HG02763 (cell line): Measurements from ENCODE around the gene SYDE1.
"Not testable (repeated sequence)": the region's sequence is repeated elsewhere in the genome, so short reads cannot be mapped to it uniquely, and the experiment has no call there.

Source experiments
- ATAC-seq: cut with Tn5 transposase; IDR thresholded peaks from one replicate; pipeline ENCODE4 v1.9.1; 2021; ENCODE audit warnings: mild to moderate bottlenecking, moderate library complexity; ENCODE audit not compliant: unreplicated experiment

The SYDE1 gene, protein sequence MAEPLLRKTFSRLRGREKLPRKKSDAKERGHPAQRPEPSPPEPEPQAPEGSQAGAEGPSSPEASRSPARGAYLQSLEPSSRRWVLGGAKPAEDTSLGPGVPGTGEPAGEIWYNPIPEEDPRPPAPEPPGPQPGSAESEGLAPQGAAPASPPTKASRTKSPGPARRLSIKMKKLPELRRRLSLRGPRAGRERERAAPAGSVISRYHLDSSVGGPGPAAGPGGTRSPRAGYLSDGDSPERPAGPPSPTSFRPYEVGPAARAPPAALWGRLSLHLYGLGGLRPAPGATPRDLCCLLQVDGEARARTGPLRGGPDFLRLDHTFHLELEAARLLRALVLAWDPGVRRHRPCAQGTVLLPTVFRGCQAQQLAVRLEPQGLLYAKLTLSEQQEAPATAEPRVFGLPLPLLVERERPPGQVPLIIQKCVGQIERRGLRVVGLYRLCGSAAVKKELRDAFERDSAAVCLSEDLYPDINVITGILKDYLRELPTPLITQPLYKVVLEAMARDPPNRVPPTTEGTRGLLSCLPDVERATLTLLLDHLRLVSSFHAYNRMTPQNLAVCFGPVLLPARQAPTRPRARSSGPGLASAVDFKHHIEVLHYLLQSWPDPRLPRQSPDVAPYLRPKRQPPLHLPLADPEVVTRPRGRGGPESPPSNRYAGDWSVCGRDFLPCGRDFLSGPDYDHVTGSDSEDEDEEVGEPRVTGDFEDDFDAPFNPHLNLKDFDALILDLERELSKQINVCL

DNA sequence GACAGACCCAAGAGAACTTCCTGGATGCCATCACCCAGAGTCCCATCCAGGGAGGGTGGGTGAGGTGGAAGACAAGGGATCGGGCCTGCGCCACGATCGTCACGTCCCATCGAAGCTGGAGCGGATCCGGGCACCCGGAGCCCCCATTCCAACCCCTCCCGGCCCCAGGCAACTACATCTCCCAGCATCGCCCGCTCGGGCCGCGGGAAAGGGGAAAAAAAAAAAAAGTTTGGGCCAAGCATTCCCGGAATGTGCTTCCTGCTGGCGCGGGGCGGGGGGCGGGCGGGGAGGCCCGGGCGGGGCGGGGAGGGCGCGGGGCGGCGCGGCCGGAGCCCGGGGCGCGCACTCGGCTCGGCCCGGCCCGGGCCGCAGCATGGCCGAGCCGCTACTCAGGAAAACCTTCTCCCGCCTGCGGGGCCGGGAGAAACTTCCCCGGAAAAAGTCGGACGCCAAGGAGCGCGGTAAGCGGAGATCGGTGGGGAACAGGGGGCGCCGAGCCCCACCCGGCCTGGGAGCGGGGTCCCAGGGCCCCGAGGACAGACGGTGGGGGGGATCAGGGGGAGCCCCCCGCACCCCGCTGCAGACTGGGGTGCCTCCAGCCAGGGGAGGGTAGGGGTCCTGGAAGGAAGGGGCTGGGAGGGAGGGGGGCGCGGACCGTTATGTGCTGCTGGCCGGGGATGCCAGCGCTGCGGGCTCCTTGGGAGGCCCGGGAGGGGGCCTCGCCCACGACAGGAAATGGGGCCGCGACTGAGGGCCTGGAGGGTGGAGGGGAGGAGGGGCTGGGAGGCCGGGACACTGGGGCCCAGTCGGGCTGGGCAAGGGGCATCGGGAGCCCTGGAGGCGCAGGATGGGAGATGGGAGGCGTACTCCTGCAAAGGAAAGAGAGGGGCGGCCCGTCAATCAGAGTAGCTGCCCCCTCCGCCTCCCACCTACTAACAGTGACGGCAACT lies at the start of gene SYDE1:
Gene SYDE1, plus strand, starts transcription at position 341 of the 950 bp plus-strand sequence. Its CDS starts 33 bp downstream, at position 374.
- no peak for ATAC-seq

DNA sequence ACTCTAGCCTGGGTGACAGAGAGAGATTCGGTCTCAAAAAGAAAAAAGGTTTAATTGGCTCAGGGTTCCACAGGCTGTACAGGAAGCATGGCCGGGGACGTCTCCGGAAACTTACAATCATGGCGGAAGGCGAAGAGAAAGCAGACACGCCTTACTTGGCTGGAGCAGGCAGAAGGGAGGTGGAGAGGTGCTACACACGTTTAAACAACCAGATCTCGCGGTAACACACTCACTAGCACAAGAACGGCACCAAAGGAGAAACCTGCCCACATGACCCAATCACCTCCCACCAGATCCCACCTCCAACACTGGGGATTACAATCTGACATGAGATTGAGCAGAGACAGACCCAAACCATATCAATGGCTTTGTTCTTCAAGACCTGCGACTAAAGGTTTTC lies 45.2 kb upstream of the SYDE1 start:
- ATAC-seq, result no peak

DNA sequence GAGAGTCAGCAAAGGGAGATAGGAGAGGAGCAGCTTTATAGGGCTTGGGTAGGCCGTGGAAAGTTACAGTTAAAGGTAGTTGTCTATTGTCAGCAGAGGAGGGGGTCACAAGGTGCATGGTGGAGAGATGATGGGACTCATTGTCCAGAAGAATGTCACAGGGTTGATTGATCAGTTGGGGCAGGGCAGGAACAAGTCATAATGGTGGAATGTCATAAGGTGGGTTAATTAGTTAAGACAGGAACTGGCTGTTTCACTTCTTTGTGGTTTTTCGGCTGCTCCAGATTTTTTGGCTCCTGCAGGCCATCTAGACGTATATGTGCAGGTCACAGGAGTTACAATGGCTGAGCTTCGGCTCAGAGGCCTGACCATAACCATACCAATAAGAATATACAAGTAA lies 36.8 kb upstream of the SYDE1 start:
- ATAC-seq, result not testable (repeated sequence)

DNA sequence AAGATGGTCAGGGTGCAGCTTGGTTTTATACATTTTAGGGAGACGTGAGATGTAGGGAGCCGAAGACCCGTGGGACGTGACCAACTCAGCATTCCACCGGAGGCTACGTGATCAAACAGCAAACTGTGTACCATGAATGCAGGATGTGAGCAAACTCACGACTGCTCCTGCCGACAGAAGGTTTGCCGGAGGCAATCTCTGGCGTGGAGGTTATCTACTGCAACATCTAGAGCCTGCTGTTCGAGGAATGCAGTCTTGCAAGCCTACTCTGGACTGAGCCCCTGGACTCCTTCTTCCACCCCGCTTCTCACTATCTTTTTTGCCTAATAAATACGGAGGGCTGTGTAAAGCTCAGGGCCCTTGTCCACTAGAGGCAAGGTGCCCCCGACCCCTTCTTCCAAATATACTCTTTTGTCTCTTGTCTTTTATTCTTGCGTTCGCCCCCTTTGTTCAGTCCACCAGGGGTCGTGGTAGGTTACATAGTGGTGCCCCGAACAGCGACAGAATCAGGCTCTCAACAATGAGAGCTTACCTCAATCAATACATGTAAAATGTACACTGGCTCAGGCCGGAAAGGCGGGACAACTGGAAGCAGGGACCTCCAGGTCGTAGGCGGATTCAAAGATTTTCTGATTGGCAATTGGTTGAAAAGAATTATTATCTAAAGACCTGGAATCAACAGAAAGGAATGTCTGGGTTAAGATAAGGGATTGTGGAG lies 34.1 kb upstream of the SYDE1 start:
- no peak for ATAC-seq

DNA sequence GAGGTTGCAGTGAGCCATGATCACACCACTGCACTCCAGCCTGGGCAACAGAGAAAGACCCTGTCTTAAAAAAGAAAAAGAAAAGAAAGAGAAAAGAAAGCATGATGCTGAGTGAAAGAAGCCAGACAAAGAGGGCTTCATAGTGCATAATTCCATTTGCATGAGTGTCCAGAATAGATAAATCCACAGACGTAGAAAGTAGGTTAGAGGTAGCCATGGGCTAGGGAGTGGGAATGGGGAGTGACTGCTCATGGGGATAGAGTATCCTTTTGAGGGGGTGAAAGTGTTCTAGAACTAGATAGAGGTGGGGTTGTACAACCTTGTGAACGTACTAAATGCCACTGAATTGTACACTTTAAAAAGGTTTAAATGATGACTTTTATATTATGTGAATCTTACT lies 32.8 kb upstream of the SYDE1 start:
- ATAC-seq, result no peak

DNA sequence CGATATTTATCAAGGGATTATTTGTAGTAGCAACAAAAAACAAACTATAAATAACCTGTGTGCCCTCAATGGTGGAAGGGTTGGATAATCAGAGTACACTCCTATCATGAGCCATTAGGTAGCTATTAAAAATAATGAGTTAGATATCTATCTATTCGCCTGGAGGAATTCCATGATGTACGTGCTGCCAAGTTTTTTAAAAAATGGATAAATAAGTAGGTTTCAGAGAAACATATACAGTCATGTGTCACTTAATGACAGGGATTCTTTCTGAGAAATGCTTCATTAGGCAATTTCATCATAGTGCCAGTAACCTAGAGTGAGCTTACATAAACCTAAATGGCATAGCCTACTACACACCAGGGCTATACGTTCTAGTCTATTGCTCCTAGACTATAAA lies 31.4 kb upstream of the SYDE1 start:
- ATAC-seq, result no peak

DNA sequence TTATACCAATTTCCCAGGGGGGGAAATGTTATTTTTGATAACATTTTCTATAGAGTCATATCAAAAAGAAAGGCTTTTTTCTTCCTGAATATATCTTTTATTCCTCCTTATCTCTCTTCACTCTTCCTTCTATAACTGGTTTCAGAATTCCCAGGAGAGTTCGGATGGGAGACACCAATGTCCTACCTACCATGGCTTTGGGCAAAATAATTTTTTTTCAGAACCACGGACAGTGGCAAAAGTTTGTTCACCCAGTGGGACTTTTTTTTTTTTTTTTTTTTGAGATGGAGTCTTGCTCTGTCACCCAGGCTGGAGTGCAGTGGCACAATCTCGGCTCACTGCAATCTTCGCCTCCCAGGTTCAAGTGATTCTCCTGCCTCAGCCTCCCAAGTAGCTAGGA lies 27.2 kb upstream of the SYDE1 start:
- not testable (repeated sequence) for ATAC-seq

DNA sequence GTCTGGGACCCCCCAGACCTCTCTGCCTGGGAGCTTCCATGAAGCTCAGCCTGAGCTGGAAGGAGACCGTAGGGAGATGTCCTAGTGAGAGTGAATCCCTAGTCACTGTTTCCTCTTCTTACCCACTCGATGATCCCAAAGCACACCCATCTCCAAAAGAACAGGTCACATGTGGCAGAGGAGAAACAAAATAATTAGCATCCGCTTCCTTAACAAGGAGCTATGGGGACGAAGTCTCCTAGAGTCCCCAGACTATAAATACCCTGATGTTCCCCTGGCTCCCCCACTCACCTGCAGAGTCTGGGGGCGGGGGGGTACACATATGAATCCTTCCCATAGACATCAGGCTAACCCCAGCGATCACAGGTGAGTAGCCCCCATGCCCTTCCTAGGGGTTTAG lies 25.3 kb upstream of the SYDE1 start, which contains the start of gene OR1I1:
Gene OR1I1, plus strand, starts transcription at position 301 of the 400 bp plus-strand sequence. CDS start 4,855 bp downstream, outside the sequence.
- ATAC-seq, result no peak

DNA sequence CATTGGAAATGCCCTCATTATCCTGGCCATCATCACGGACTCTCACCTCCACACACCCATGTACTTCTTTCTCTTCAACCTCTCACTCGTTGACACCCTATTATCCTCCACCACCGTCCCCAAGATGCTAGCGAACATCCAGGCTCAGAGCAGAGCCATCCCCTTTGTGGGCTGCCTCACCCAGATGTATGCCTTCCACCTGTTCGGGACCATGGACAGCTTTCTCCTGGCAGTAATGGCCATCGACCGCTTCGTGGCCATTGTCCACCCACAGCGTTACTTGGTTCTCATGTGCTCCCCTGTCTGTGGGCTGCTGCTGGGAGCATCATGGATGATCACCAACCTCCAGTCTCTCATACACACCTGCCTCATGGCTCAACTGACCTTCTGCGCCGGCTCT lies 20.0 kb upstream of the SYDE1 start:
- no peak for ATAC-seq

DNA sequence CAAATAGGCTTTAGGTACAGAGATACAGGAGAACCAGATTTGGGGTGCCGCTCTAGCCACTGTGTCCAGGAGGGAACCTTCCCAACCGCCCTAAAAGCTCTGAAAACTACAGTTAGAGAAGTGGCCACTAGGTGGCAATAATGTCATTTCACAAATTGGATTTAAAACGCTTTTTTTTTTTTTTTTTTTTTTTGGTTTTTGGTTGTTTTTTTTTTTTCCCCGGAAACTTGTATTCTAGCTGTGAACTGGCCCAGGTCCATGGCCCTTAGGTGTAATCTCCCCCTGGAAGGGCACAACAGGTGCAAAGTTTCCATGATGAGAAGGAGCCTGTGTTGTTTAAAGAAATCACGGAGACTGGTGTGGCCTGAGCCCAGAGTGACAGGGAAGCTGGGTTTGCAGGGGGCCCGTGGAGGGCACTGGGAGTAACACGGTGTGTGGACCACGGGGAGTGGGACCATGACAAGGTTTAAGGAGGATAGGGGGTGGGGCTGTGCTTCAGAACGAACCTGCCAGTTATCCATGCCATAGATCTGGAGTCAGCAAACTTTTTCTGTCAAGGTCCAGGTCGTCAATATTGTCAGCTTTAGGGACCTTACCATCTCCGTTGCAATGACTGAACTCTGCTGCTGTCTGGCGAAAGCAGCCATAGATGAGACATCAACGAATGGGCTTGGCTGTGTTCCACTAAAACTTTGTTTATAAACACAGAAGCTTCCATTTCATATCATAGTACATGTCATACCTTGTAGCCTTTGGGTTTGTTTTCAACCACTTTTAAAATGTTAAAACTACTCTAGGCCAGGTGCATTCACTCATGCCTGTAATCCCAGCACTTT lies 15.1 kb upstream of the SYDE1 start:
- ATAC-seq, result no peak

DNA sequence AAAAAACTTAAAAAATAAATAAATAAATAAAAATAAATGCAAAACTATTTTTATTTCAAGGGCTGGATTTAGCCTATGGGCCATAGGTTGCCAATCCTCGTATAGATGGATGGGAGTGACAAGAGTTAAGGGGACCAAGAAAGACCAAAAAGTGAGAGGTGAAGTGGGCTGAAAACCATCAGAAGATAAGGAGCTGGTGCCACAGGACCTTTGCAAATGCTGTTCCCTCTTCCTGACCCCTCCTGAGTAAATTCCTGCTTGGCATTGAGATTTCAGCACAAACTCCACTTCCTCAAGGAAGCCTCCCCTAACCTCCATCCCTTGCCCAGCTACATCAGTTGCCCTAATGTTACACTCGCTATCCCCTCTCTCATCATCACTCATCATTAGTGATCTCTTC lies 14.2 kb upstream of the SYDE1 start:
- ATAC-seq, result no peak

DNA sequence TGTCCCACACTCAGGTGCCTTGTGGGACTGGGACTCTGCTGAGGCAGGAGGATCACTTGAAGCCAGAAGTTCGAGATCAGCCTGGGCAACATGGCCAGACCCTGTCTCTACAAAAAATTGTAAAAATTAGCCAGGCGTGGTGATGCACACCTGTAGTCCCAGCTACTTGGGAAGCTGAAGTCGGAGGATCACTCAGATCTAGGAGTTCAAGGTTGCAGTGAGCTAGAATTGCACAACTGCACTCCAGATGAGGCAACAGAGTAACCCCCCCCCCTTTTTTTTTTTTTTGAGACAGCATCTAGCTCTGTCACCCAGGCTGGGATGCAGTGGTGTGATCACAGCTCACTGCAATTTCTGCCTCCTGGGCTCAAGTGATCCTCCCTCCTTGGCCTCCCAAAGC lies 11.0 kb upstream of the SYDE1 start:
- no peak for ATAC-seq

DNA sequence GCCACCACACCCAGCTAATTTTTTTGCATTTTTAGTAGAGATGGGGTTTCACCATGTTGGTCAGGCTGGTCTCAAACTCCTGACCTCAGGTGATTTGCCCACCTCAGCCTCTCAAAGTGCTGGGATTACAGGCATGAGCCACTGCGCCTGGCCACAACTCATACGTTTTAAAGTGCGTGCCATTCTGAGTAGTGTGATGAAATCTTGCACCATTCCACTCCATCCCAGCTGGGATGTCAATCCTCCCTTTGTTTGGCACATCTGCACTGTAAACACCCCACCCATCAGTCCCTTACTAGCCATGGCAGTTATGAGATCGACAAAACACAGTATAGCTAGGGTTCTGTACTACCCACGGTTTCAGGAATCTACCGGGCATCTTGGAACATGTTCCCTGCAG lies 9.2 kb upstream of the SYDE1 start:
- ATAC-seq, result not testable (repeated sequence)

DNA sequence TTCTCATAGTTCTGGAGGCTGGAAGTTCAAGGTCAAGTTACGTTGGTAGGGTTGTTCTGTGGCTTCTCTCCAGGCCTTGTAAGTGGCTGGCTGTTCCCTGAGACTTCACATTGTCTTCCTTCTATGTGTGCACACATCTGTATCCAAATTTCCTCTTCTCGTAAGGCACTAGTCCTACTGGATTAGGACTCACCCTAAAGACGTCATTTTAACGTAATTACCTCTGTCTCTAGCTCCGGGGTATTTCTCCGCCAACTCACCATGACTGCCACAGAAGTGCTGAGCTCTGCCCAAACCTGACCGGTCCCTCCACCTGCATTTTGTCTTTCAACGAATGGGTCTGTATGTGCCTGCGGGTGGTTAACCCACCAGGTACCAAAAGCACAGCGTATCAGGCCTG lies 8.7 kb upstream of the SYDE1 start:
- no peak for ATAC-seq

DNA sequence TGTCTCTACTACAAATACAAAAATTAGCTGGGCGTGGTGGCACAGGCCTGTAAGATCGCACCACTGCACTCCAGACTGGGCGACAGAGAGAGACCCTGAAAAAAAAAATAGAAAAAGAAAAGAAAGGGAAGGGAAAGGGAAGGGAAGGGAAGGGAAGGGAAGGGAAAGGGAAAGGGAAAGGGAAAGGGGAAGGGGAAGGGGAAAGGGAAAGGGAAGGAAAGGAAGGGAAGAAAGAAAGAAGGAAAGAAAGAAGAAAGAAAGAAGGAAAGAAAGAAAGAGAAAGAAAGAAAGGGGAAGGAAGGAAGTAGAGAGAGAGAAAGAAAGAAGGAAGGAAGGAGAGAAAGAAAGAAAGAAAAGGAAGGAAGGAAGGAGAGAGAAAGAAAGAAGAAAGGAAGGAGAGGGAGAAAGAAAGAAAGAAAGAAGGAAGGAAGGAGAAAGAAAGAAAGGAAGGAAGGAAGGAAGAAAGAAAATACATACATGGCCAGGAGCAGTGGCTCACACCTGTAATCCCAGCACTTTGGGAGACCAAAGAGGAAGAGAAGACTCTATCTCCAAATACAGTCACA lies 8.1 kb upstream of the SYDE1 start:
- ATAC-seq, result no peak

DNA sequence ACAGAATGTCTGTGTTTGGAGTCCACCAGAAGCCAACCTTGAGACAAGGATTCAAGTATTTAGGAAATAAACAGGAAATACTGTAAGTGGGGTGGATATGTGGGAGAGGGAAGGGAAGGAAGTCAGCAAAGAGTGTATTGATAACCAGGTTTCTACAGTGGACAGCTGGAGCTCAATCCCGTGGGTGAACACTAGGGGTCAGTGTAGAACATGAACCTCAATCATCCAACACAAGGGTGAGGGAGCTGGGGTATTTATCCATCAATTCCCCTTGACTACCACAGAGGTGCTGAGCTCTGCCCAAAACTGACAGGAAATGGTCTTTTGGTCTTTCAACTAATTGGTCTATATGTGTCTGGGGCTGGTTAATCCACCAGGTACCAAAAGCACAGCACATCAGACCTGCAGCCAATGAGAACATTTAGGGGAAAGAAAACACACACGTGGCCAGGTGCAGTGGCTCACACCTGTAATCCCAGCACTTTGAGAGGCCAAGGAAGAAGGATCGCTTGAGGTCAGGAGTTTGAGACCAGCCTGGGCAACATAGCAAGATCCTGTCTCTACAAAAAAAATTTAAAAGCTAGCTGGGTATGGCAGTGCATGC lies 5.6 kb upstream of the SYDE1 start:
- no peak for ATAC-seq

DNA sequence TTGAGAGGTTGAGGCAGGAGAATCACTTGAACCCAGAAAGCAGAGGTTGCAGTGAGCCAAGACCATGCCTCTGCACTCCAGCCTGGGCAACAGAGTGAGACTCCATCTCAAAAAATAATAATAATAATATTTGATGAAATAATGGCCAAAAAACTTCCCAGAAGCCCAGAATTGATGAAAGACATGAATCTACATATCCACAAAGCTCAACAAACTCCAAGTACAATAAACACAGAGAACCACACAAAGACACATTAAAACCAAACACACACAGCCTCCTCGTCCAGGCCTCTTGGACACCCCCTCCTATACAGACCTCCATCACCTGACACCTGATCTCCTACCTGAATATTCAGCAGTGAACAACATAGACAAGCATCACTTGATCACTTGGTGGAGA lies 3.2 kb upstream of the SYDE1 start:
- ATAC-seq, result no peak

DNA sequence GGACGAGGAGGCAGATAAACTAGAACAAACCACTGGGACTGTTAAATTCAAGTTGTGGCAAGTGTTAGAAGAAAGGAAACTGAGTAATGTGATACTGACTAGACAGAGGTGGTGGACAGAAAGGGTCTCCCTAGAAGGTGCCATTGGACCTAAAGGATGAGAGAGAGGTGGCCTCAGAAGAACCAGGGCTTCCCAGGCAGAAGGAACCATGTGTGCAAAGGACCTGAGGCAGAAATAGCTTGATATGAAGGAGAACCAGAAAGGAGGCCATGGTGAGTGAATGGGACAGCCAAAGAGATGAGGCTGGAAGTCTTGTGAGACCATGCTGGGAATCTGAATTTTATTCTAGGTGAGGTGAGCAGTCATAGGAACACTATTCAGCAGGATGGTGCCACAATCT lies 2.8 kb upstream of the SYDE1 start:
- ATAC-seq, result no peak

DNA sequence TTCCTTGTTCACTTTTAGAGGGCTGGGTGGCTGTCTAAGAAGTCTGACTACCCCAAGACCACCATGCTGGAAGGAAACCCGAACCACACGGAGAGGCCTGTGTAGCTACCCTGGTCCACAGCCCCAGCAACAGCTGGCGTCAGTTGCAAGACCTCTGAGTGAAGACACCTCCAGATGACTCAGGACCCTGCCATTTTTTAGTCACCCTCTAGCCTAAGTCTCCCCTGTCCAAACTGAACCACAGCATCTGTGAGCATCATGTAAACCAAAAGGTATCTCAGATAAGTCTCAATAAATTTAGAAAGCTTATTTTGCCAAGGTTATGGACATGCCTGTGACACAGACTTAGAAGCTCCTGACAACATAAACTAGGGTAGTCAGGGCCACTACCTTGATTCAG lies 2.2 kb upstream of the SYDE1 start:
- no peak for ATAC-seq
